Transverse colon (tissue), 4 donors: ENCODE data around the gene FAM193B. TPM values are rescaled to one million over a fixed set of nuclear protein-coding genes. Genes with fewer than 3 reads are reported as not detected.

Source experiments
- DNase-seq: peaks from one replicate; pipeline ENCODE4 v3.0.0-alpha.2; 2019
- H3K27ac ChIP-seq, 4 donors: fragments of 200-600 bp; sonication (generic); 2 replicates each; pipeline ENCODE4 v1.5.1; 2016 to 2018; ENCODE audit warnings: inconsistent platforms in 4 of 4
- H3K27me3 ChIP-seq: fragments of 200-600 bp; sonication (generic); 2 replicates; pipeline ENCODE4 v1.5.1; 2017; ENCODE audit warnings: inconsistent platforms
- H3K36me3 ChIP-seq, 4 donors: fragments of 200-600 bp; sonication (generic); 2 replicates each; pipeline ENCODE4 v1.5.1; 2017 to 2019; ENCODE audit warnings: inconsistent platforms in 4 of 4
- H3K4me1 ChIP-seq, 4 donors: fragments of 200-600 bp; sonication (generic); 2 replicates each; pipeline ENCODE4 v1.5.1; 2017 to 2020; ENCODE audit warnings: inconsistent platforms in 4 of 4
- H3K4me3 ChIP-seq, 4 donors: fragments of 200-600 bp; sonication (generic); 1 replicate in 1 of 4; 2 replicates in 3 of 4; pipeline versions ENCODE4 v1.5.1 to v1.6.1; 2017 to 2019; ENCODE audit warnings: inconsistent platforms in 4 of 4
- H3K9me3 ChIP-seq, 2 donors: fragments of 200-600 bp; sonication (generic); 2 replicates each; pipeline ENCODE4 v1.5.1; 2017 to 2019; ENCODE audit warnings: inconsistent platforms in 2 of 2
- EP300 ChIP-seq: sonication (generic); formaldehyde crosslinking; IDR thresholded peaks from one replicate; pipeline ENCODE4 v1.6.1; 2017; ENCODE audit warnings: antibody characterized with exemption, low read depth
- POLR2A ChIP-seq: fragments of 450-650 bp; IDR thresholded peaks from one replicate; pipeline ENCODE4 v1.6.1; 2016; ENCODE audit warnings: antibody characterized with exemption, mild to moderate bottlenecking, moderate library complexity
- POLR2AphosphoS5 ChIP-seq, 3 donors: sonication (generic); formaldehyde crosslinking; IDR thresholded peaks; one replicate each; pipeline ENCODE4 v1.6.1; 2016; ENCODE audit warnings: antibody characterized with exemption in 3 of 3
- WGBS, 2 donors: methylation state at CpG; one replicate each; pipeline ENCODE4 v1.1.5; 2018; ENCODE audit warnings: low coverage in 1 of 2; 5-methylcytosine and 5-hydroxymethylcytosine counted together
- in situ Hi-C, 4 donors: fragments of 200-750 bp; cut with MboI; loops; one replicate each; pipeline versions ENCODE4 v1.15.0 to v1.15.1; 2017; ENCODE audit warnings: low sequenced_read_pairs in 3 of 4, low pct_ligation_motif_present in 1 of 4, low pct_unique_long_range_greater_than_20kb in 1 of 4
- intact Hi-C: fragments of 100-400 bp; cut with DNase I; formaldehyde crosslinking; loops from one replicate; pipeline ENCODE4 v1.15.1; 2023; ENCODE audit warnings: low total_unique reads
- total RNA-seq, 4 donors: library from RNA; depleted of rRNA; stranded (reverse); fragments of >200 nt; gene quantifications; one replicate each; pipeline ENCODE4 v1.1.0, GENCODE V29; 2016
- TF ChIP-seq, protein P1 (sequence below), 5 experiments: fragments of 200-600 bp in 3 of 5; fragments of 450-650 bp in 2 of 5; sonication (generic) in 3 of 5; IDR thresholded peaks; 1 replicate in 2 of 5; 2 replicates in 3 of 5; pipeline ENCODE4 v1.5.1; 2016 to 2017; ENCODE audit warnings: antibody characterized with exemption in 5 of 5, inconsistent platforms in 3 of 5, mild to moderate bottlenecking in 2 of 5, moderate library complexity in 1 of 5

The FAM193B gene
- total RNA-seq, 4 donors from 2014 or later, result 59.7 to 128 (median 63.5) TPM

DNA sequence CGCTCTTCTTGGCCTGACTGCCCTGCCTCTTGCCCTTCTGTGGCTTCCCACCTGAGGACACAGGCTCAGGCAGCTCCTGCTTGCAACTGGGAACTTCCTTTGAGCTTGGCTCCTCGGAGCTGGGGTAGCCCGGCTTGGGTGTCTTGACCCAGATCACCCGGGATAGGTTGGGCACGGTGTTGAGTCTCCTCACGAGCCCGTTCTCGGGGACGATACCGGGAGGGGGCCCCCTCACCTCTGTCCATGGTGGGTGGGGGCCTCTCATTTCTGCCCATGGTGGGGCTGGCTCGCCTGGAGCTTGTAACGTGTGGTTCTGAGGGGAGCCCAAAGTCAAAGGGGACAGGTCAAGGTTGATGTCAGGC lies 29.8 kb downstream of the FAM193B start:
- no peak for DNase-seq
- H3K27ac ChIP-seq, result no peak overlapping the region
- H3K4me1 ChIP-seq, result no peaks in the 10 kb centered on the region
- H3K4me3 ChIP-seq, result no peak overlapping the region
- in situ Hi-C loops, result loop anchor here in 1 of 4 donors (25.0 kb wide), 1 partner anchor 137 kb away; the partner anchor contains the start of gene SLC34A1
- peaks cover 0 to 31% (median 13%) of the 10 kb centered on the region in 4 donors for H3K36me3 ChIP-seq
- TF ChIP-seq POLR2A (no peak), EP300 (no peak), POLR2AphosphoS5 (IDR thresholded peaks at IDR 0.05) (no peak)
- TF ChIP-seq, protein P1, sequence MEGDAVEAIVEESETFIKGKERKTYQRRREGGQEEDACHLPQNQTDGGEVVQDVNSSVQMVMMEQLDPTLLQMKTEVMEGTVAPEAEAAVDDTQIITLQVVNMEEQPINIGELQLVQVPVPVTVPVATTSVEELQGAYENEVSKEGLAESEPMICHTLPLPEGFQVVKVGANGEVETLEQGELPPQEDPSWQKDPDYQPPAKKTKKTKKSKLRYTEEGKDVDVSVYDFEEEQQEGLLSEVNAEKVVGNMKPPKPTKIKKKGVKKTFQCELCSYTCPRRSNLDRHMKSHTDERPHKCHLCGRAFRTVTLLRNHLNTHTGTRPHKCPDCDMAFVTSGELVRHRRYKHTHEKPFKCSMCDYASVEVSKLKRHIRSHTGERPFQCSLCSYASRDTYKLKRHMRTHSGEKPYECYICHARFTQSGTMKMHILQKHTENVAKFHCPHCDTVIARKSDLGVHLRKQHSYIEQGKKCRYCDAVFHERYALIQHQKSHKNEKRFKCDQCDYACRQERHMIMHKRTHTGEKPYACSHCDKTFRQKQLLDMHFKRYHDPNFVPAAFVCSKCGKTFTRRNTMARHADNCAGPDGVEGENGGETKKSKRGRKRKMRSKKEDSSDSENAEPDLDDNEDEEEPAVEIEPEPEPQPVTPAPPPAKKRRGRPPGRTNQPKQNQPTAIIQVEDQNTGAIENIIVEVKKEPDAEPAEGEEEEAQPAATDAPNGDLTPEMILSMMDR (IDR thresholded peaks at IDR 0.05), result no peak
- no peaks in the 10 kb centered on the region for H3K9me3 ChIP-seq
- WGBS, 2 donors, result 92% methylated on average over 5 of the region's 12 CpGs; no CpG with 5 or more reads in 1 of the 2 donors
- intact Hi-C loops, result no loop called here
- H3K27me3 ChIP-seq, result no peaks in the 10 kb centered on the region

DNA sequence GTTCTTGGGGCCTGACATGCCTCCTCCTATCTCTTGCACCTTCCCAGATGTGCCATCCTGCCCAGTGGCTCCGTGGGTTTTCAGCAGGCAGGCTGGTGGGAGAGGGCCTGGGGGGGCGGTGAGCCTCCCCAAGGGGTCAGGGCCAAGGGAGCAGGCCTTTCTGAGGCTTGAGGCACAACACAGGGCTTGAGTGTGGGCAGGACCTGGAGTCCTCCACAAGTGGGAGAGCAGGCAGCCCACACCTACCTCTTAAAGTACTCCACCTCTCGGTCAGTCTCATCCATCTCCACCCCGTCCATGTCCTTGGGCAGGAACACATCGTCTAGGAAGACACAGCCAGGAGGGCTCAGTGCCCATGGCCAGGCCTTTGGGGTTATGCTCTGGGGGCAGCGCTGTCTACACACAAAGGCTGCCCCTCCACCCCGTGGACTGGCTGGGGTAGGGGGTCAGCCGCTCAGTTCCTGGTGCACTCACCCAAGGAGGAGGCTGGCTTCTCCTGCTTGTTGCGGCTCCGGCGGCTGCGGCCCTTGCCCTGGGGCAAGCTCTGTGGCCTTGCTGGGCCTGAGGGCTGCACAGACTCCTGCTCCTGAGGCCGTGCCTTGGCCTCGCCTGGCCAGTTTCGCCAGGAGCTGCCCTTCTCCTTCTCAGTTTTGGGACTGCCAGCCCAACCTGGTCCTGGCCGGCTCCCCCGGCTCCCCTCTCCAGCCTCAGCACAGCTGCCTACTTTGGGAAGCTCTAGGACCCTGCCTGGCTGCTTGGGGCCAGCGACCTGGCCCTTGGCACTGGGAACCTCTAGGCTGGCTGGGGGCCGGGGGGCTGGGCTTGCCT lies 30.4 kb downstream of the FAM193B start:
- no peak for TF ChIP-seq EP300
- no peak for TF ChIP-seq POLR2AphosphoS5 (IDR thresholded peaks at IDR 0.05)
- no peak for TF ChIP-seq POLR2A
- TF ChIP-seq, protein P1 (IDR thresholded peaks at IDR 0.05), result no peak
- no peak for DNase-seq
- Histone ChIP-seq H3K27ac (no peak overlapping the region), H3K4me3 (no peak overlapping the region), H3K27me3 (no peaks in the 10 kb centered on the region), H3K9me3 (no peaks in the 10 kb centered on the region), H3K4me1 (peaks cover 3 to 4% (median 3%) of the 10 kb centered on the region in 4 donors), H3K36me3 (peaks cover 0 to 31% (median 13%) of the 10 kb centered on the region in 4 donors)
- in situ Hi-C loops, result loop anchor here in 1 of 4 donors (25.0 kb wide), 1 partner anchor 137 kb away; the partner anchor contains the start of gene SLC34A1
- intact Hi-C loops, result no loop called here
- WGBS, 2 donors, result 91% methylated on average over 19 of the region's 19 CpGs; no CpG with 5 or more reads in 1 of the 2 donors

DNA sequence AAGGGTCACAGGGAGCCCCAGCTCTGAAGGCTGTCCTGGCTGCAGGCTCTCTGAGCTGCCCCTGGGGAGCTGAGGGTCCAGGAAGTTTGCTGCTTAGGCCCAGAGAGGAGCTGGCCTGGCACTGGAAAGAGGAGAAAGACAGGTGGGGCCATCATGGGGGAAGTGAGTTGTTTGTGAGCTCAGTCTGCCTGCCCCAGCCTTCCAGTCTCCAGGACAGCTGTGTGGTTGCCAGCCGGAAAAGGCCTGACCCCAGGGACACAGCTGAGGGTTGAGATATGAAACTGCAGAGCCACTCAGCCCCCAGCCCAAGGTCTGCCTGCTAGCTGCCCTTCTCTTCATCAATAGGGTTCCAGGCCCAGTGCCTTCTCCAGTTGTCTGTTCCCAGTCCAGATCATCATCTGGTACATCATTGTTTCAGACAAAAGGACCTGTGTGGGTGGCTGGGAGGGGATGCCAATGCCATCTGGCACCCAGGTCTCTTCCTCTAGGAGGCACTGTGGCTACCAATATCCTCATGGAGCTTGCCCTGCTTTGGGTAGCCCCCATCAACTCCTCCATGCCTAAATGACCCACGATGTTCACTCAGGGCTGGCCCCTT lies 33.3 kb downstream of the FAM193B start:
- Histone ChIP-seq H3K27me3 (no peaks in the 10 kb centered on the region), H3K4me3 (no peak overlapping the region), H3K36me3 (peaks cover 0 to 31% (median 8%) of the 10 kb centered on the region in 4 donors), H3K4me1 (peaks cover 5 to 9% (median 8%) of the 10 kb centered on the region in 4 donors), H3K27ac (no peak overlapping the region), H3K9me3 (no peaks in the 10 kb centered on the region)
- in situ Hi-C loops, result loop anchor here in 1 of 4 donors (25.0 kb wide), 1 partner anchor 134 kb away; the partner anchor contains the start of gene SLC34A1
- intact Hi-C loops, result no loop called here
- DNase-seq, result no peak
- TF ChIP-seq POLR2A (no peak), POLR2AphosphoS5 (IDR thresholded peaks at IDR 0.05) (no peak), EP300 (no peak)
- TF ChIP-seq, protein P1 (IDR thresholded peaks at IDR 0.05), result no peak
- 78% methylated on average over 2 of the region's 2 CpGs; no CpG with 5 or more reads in 1 of the 2 donors for WGBS, 2 donors

DNA sequence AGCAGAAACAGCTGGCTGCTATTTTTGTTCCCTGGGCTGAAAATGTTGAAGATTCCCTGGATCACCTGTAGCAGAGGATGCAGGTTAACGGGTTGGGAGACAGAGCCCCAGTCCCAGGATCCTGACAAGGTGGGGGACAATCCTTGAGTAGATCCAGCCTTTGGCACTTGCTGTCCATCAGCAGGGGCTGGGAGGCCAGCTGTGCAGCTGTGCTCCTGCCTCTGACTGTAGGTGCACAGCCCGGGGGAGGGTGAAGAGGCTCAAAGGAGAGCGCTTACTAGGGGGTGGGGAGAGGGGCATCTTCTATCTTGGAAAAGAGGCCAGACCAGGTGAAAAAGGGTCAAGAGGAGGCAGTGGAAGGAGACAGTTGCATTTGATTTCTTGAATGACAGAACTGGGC lies 34.1 kb downstream of the FAM193B start:
- Histone ChIP-seq H3K4me3 (no peak overlapping the region), H3K27ac (no peak overlapping the region), H3K4me1 (peaks cover 11 to 17% (median 16%) of the 10 kb centered on the region in 4 donors), H3K9me3 (no peaks in the 10 kb centered on the region), H3K36me3 (peaks cover 0 to 31% (median 9%) of the 10 kb centered on the region in 4 donors), H3K27me3 (no peaks in the 10 kb centered on the region)
- TF ChIP-seq EP300 (no peak), POLR2A (no peak), POLR2AphosphoS5 (IDR thresholded peaks at IDR 0.05) (no peak)
- TF ChIP-seq, protein P1 (IDR thresholded peaks at IDR 0.05), result no peak
- in situ Hi-C loops (loop anchor here in 1 of 4 donors (25.0 kb wide), 1 partner anchor 133 kb away; the partner anchor contains the start of gene SLC34A1), intact Hi-C loops (no loop called here)
- DNase-seq, result no peak
- WGBS, 2 donors, result 90 to 100% methylated on average over 1 to 3 of the region's 3 CpGs
